Esophagus mucosa (tissue), 1 donor: ENCODE results near the gene MLN. TPM values are rescaled to one million over a fixed set of nuclear protein-coding genes. Genes with fewer than 3 reads are reported as not detected.
A peak's percentile ranks its signal among the peaks of the same experiment; 100 is the strongest.

ENCODE experiments used
- ATAC-seq: fragments of 200-7000 bp; cut with Tn5 transposase; one replicate; pipeline ENCODE4 v1.9.1; 2020
- total RNA-seq: library from RNA; stranded (reverse); gene quantifications from one replicate; pipeline ENCODE4 v1.2.4, GENCODE V29; 2023
- donor health status: DM: yes; HTN: yes; CAD: no.

MLN gene
- total RNA-seq = not detected

- ATAC-seq = no peak
These were observed at the start of gene MLN for GRCh38 chr6:33803571-33804053. MLN (minus strand) TSS chr6:33804003; CDS start chr6:33801163, 2,840 bp downstream.

GRCh38 chr6:33853026-33853425 is 49.2 kb upstream of the MLN start:
- no peak for ATAC-seq

GRCh38 chr6:33851959-33852358 is 48.2 kb upstream of the MLN start:
- ATAC-seq = peak; percentile 32

- ATAC-seq = no peak
These were observed 47.2 kb upstream of the MLN start for GRCh38 chr6:33850869-33851541.

- no peak for ATAC-seq
These were observed 46.5 kb upstream of the MLN start for GRCh38 chr6:33850296-33850695.

- ATAC-seq = no peak
These were observed 45.8 kb upstream of the MLN start for GRCh38 chr6:33849500-33850075.

GRCh38 chr6:33848484-33848883 is 44.7 kb upstream of the MLN start:
- ATAC-seq = no peak

GRCh38 chr6:33847867-33848266 is 44.1 kb upstream of the MLN start:
- ATAC-seq = no peak

GRCh38 chr6:33847078-33847477 is 43.3 kb upstream of the MLN start:
- no peak for ATAC-seq

- no peak for ATAC-seq
These were observed 42.4 kb upstream of the MLN start for GRCh38 chr6:33846226-33846625.

- ATAC-seq = no peak
These were observed 41.4 kb upstream of the MLN start for GRCh38 chr6:33845031-33845745.

GRCh38 chr6:33843131-33844121 is 39.6 kb upstream of the MLN start:
- ATAC-seq = no peak

GRCh38 chr6:33841868-33842267 is 38.1 kb upstream of the MLN start:
- no peak for ATAC-seq

- no peak for ATAC-seq
These were observed 37.3 kb upstream of the MLN start for GRCh38 chr6:33841070-33841469.

- peak; percentile 84 for ATAC-seq
These were observed 36.5 kb upstream of the MLN start for GRCh38 chr6:33840048-33840926.

- no peak for ATAC-seq
These were observed 35.7 kb upstream of the MLN start for GRCh38 chr6:33839399-33840047.

- ATAC-seq = peak; percentile 35
These were observed 35.2 kb upstream of the MLN start for GRCh38 chr6:33838983-33839382.

GRCh38 chr6:33837971-33838665 is 34.3 kb upstream of the MLN start:
- ATAC-seq = no peak

- ATAC-seq = no peak
These were observed 33.1 kb upstream of the MLN start for GRCh38 chr6:33836806-33837469.
